Ectodermal cell (in vitro differentiated cells): ENCODE results near the gene CTIF.

Source experiments
- H3K27ac ChIP-seq: 2 replicates; pipeline ENCODE4 v1.7.0; 2013; ENCODE audit warnings: mild to moderate bottlenecking, low read depth, low read length; ENCODE audit not compliant: insufficient read depth, poor library complexity, severe bottlenecking
- H3K27me3 ChIP-seq: 2 replicates; pipeline ENCODE4 v1.7.0; 2013; ENCODE audit warnings: mild to moderate bottlenecking, low read length; ENCODE audit not compliant: insufficient read depth, control insufficient read depth, poor library complexity, severe bottlenecking
- H3K36me3 ChIP-seq: one replicate; pipeline ENCODE4 v1.7.0; 2013; ENCODE audit warnings: low read length; ENCODE audit not compliant: control insufficient read depth, insufficient read depth
- H3K4me1 ChIP-seq: one replicate; pipeline ENCODE4 v1.7.0; 2013; ENCODE audit warnings: low read length; ENCODE audit not compliant: control insufficient read depth, insufficient read depth
- H3K4me3 ChIP-seq: 2 replicates; pipeline ENCODE4 v1.7.0; 2013; ENCODE audit warnings: low read depth, low read length, control low read depth; ENCODE audit not compliant: insufficient read depth
- H3K9me3 ChIP-seq: 2 replicates; pipeline ENCODE4 v1.7.0; 2013; ENCODE audit warnings: mild to moderate bottlenecking, low read length, moderate library complexity; ENCODE audit not compliant: control insufficient read depth
- WGBS, 2 experiments: methylation state at CpG; one replicate each; pipeline ENCODE4 v1.1.7; 2013; ENCODE audit warnings: missing lambda C conversion rate in 2 of 2; 5-methylcytosine and 5-hydroxymethylcytosine counted together

CTIF gene

DNA sequence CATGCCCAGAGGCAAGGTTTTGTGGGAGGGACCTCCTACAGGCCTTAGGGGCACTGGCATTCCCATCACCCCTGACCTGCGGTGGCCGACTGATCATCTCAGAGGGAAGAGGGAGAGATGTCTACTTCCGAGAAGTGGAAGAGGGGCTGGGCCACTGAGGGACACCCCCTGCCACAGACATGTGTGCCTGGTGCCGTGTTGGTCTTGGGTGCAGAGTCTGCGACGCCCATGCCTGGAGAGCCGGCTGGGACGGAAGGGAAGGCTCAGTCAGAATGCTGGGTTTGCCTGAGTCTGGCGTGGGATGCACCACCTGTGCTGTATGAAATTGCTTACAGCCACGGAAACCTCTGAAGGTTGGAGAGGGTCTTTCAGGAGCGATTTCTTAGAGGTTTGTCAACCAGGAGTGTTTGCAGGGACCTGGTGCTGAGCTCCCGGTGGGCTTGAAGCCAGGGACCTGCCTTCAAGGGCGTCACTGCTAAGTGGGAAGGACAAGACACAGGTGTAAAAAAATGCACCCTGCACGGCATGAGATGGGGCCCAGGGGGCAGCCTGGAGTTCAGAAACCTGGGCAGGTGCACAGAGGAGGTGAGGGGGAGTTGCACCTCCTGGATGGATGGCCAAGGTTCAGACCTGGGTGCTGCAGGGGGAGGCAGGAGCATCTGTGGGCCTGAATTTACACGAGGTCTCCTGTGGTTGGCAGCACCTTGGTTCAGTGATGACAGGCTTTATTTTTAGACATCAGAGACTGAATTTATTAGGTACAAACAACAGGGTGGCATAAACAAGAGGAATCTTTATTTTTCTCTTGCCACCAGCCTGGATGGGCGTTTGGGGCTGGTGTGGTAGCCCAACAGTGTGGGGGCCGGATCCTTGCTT is 100.3 kb downstream of the CTIF start:
- Histone ChIP-seq H3K27me3 (no peaks in the 10 kb centered on the region), H3K4me1 (no peaks in the 10 kb centered on the region), H3K36me3 (peaks cover 6% of the 10 kb centered on the region), H3K9me3 (no peaks in the 10 kb centered on the region), H3K27ac (no peak overlapping the region), H3K4me3 (no peak overlapping the region)
- 91% methylated on average over 17 of the region's 17 CpGs for WGBS, 2 experiments

DNA sequence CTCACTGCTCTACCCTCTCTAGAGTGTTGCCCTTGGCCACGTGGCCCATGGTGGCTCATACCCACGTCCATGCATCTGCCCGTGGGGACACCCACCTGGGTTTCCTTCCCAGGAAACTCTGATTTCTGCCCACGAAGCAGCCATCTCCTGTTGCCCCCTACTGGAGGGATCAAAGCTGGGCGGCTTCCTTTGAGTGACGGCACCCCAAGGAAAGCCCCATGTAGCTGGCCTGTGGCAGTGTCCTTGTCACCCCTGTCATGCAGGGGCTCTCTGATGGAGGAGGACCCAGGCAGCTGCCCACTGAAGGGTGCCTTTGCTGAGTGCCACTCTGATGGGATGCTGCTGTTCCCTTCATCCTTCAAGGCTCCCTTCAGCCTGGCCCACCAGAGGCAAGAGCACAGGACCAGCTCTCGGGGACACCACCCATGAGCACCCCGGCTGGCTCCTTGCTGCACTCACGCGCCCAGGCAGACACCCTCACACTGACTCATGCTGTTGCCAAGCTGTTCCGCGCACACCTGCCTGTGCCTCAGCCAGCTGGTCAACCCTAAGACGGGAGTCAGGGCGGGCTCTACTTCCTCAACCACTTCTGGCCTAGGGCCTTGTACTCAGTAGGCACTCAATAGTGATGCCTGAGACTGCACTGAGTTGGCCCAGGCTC is 101.1 kb downstream of the CTIF start:
- Histone ChIP-seq H3K36me3 (peaks cover 6% of the 10 kb centered on the region), H3K4me1 (no peaks in the 10 kb centered on the region), H3K4me3 (no peak overlapping the region), H3K27ac (no peak overlapping the region), H3K27me3 (no peaks in the 10 kb centered on the region), H3K9me3 (no peaks in the 10 kb centered on the region)
- WGBS, 2 experiments, result 89% methylated on average over 14 of the region's 14 CpGs

DNA sequence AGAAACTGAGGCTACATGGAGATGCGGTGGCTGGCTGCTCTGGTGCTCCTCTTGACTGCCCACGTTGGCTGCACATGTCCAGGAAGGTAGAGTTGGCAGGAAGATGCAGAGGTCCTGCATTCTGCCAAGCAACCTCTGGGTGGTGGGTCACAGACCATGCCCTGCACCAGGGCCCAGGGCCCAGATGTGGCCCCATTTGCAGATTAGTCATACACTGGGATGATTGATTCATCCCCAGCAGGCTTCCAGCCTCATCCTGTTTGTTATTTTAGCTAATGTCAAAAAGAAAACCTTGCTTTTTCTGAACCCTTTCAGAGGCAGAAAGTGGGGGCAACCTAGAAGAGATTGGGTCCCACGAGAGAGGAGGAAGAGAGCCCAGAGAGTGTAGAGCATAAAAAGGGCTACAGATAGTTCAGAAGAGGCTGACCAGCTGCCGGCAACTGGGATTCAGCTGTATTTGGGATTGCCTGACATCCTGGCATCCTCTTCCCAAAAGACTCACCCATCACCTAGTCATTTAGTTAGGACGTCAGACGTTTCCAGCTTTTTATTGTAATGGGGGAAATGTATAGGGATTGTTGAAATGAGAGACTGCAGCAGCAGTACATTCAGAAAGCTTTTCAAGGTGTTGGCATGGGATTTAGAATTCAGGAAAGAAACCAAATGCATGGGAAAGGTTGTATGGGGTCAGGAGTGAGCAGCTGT is 101.9 kb downstream of the CTIF start:
- Histone ChIP-seq H3K9me3 (no peaks in the 10 kb centered on the region), H3K27me3 (no peaks in the 10 kb centered on the region), H3K4me1 (no peaks in the 10 kb centered on the region), H3K36me3 (peaks cover 6% of the 10 kb centered on the region), H3K4me3 (no peak overlapping the region), H3K27ac (no peak overlapping the region)
- WGBS, 2 experiments, result 94 to 95% methylated on average over 6 of the region's 6 CpGs

DNA sequence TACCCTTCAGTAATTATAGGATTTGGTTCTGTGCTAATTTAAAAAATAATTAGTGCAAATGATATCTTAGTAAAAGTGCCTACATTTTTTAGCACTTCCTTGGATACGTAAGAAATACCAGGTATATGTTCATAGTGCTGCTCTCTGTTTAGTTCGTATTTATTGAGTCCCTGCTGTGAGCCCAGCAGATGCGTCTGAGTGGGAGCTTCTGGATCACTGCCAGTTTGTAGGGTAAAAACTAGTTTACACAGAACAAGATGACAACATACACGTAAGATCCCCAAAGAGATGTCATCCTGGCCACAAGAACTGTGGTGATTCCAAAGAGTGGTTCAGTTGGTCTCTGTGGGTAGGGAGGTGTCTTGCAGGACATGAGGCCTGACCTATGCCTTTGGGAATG is 103.2 kb downstream of the CTIF start:
- Histone ChIP-seq H3K9me3 (no peaks in the 10 kb centered on the region), H3K4me1 (no peaks in the 10 kb centered on the region), H3K36me3 (peaks cover 6% of the 10 kb centered on the region), H3K4me3 (no peak overlapping the region), H3K27ac (no peak overlapping the region), H3K27me3 (no peaks in the 10 kb centered on the region)
- 96 to 97% methylated on average over 4 of the region's 4 CpGs for WGBS, 2 experiments

DNA sequence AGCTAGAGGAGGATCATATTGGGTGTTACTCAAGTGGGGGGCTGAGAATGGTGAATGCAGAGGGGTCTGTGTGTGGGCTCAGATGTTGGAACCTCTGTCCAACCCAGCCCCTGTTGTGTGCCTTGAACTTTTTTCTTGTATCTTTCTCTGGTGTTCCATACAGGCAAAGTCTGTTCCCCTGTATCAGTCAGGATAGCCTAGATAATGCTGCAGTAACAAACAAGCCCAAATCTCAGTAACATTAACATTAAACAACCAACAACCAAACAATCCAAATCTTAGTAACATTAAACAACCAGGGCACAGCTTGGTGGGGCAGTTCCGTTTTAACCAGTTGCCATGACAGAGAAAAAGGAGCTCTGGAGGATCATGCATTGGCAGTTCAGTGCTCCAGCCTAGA is 103.7 kb downstream of the CTIF start:
- no peaks in the 10 kb centered on the region for H3K4me1 ChIP-seq
- H3K4me3 ChIP-seq, result no peak overlapping the region
- 93 to 95% methylated on average over 1 of the region's 1 CpG for WGBS, 2 experiments
- no peaks in the 10 kb centered on the region for H3K27me3 ChIP-seq
- no peaks in the 10 kb centered on the region for H3K9me3 ChIP-seq
- peaks cover 6% of the 10 kb centered on the region for H3K36me3 ChIP-seq
- no peak overlapping the region for H3K27ac ChIP-seq

DNA sequence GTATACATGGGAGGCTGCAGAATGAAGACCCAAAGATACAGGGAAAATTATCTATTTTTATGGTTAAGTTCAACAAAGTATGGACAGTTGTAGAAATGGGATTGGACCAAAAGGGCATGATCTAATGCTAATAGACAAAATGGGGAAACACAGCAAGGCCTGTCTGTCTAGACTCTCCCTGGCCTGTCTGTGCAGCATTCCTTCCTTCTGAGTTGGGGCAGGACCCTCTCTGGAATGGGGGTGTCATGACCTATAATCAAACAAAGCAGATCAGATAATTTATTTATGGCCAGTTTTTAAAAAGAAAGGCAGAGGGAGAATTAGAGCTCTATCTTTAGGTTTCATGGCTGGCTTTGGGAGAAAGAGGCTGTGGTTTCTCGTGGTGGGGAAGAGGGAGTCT is 104.4 kb downstream of the CTIF start:
- Histone ChIP-seq H3K27me3 (no peaks in the 10 kb centered on the region), H3K4me3 (no peak overlapping the region), H3K27ac (no peak overlapping the region), H3K4me1 (no peaks in the 10 kb centered on the region), H3K36me3 (peaks cover 6% of the 10 kb centered on the region), H3K9me3 (no peaks in the 10 kb centered on the region)
- 88 to 98% methylated on average over 1 of the region's 1 CpG for WGBS, 2 experiments

DNA sequence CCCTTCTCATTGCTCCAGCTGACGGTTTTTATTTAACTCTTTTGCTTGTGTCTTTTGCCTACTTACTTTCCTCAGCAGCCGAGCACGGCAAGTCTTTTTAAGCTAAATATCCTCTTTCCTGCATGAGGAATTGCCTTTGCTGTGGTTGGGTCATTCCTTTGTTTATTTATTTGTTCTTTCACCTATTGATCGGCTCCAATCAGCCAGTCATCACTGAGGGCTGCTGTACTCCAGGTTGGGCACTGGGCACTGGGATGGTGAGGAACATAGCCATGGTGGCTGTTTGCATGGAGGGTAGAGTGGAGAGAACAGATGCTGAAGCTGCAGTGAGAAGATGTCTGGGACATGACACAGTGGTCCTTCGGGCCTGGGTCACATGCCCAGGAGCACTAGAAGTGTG is 105.2 kb downstream of the CTIF start:
- H3K9me3 ChIP-seq, result no peaks in the 10 kb centered on the region
- WGBS, 2 experiments, result 90 to 94% methylated on average over 5 of the region's 5 CpGs
- no peak overlapping the region for H3K4me3 ChIP-seq
- no peak overlapping the region for H3K27ac ChIP-seq
- no peaks in the 10 kb centered on the region for H3K4me1 ChIP-seq
- H3K27me3 ChIP-seq, result no peaks in the 10 kb centered on the region
- peaks cover 6% of the 10 kb centered on the region for H3K36me3 ChIP-seq

DNA sequence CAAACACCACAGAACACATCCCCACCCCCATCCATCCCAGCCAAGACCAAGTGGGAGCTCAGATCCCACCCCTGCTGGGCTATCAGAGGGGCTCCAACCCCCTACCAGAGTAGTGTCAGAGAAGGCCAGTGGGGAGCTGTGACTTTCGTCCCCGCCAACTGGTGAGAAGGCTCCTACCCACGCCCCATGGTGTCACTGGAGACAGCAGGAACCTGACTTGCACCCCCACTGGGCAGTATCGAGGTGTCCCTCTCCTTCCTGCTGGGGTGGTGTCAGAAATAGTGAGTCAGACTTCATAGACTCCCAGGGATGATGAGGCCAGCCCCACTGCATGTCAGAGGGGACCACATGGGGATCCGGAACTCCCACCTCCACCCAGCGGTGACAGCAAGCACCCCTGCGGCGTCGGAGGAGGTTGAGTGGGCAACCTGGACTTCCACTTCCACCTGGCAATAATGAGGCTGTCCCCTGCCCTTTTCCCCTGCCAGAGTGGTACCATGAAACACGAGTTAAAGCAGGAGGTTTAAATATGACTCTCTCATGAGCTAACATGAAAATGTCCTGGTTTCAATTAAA is 106.7 kb downstream of the CTIF start:
- H3K4me3 ChIP-seq, result no peak overlapping the region
- no peaks in the 10 kb centered on the region for H3K9me3 ChIP-seq
- H3K36me3 ChIP-seq, result peaks cover 6% of the 10 kb centered on the region
- no peaks in the 10 kb centered on the region for H3K4me1 ChIP-seq
- no peaks in the 10 kb centered on the region for H3K27me3 ChIP-seq
- 90 to 92% methylated on average over 10 of the region's 10 CpGs for WGBS, 2 experiments
- no peak overlapping the region for H3K27ac ChIP-seq

DNA sequence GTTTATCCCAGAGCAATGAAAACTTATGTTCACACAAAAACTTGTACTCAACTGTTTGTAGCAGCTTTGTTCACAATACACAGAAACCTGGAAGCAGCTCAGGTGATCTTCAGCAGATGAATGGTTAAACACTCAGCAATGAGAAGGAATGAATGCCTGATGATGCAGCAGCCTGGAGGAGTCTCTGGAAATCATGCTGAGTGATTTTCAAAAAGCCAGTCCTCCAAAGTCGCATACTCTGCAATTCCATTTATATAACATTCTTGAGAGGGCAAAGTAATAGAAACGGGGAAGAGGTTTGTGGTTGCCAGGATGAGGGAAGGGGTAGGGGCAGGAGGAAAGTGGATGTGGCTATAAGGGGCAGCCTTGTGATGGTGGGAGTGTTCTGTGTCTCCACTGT is 108.1 kb downstream of the CTIF start:
- Histone ChIP-seq H3K36me3 (peaks cover 6% of the 10 kb centered on the region), H3K27ac (no peak overlapping the region), H3K9me3 (no peaks in the 10 kb centered on the region), H3K27me3 (no peaks in the 10 kb centered on the region), H3K4me1 (no peaks in the 10 kb centered on the region), H3K4me3 (no peak overlapping the region)
- 74 to 84% methylated on average over 2 of the region's 2 CpGs for WGBS, 2 experiments

DNA sequence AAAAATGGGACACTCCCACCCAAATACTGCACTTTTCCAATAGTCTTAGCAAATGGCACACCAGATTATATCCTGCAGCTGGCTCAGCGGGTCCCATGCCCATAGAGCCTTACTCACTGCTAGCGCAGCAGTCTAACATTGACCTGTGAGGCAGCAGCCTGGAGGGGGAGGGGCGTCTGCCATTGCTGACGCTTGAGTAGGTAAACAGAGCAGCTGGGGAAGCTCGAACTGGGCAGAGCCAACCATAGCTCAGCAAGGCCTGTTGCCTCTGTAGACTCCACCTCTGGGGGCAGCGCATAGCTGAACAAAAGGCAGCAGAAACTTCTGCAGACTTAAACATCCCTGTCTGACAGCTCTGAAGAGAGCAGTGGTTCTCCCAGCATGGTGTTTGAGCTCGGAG is 110.4 kb downstream of the CTIF start:
- Histone ChIP-seq H3K27me3 (no peaks in the 10 kb centered on the region), H3K27ac (no peak overlapping the region), H3K9me3 (no peaks in the 10 kb centered on the region), H3K4me3 (no peak overlapping the region), H3K4me1 (no peaks in the 10 kb centered on the region), H3K36me3 (no peaks in the 10 kb centered on the region)
- WGBS, 2 experiments, result 57 to 60% methylated on average over 7 of the region's 7 CpGs
